NCI-H82 (cell line): Measurements from ENCODE around the gene PLCXD1.
"Not testable (repeated sequence)": the region's sequence is repeated elsewhere in the genome, so short reads cannot be mapped to it uniquely, and the experiment has no call there.

ENCODE experiments used
- DNase-seq: peaks from one replicate; lab custom pipeline; 2025; lab: John Stamatoyannopoulos, UW

Gene PLCXD1

GRCh38 chrX:351324-351641, 70.1 kb downstream of the PLCXD1 start:
- DNase-seq, result not testable (repeated sequence)

GRCh38 chrX:351736-352135, 70.6 kb downstream of the PLCXD1 start:
- no peak for DNase-seq

GRCh38 chrX:352181-352580, 71.0 kb downstream of the PLCXD1 start:
- DNase-seq, result no peak

GRCh38 chrX:352582-353314, 71.6 kb downstream of the PLCXD1 start:
- no peak for DNase-seq
